Germinal center (tissue), 1 donor: Measurements from ENCODE around the gene UBXN7.
"Not testable (repeated sequence)": the region's sequence is repeated elsewhere in the genome, so short reads cannot be mapped to it uniquely, and the experiment has no call there.

ENCODE experiments used
- DNase-seq: peaks from one replicate; pipeline ENCODE4 v3.0.0; 2012; ENCODE audit warnings: mixed read lengths, low spot score

UBXN7 gene

DNA sequence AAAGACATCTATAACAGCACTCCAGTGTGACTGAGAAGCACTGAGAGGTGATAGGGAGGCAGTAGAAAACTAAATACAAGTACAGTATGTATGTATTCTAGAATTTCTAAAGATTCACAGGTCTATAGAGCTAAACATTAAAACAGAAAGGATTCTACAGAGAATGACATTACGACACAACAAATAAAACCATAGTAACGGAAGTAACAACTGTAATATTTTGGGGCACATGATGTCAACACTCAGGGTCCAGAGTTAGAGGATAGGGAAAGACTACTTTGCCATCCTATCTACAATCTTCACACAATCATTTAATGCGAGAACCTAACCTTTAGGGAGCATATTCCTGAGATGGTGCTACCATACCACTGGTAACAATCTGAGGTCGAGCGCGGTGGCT lies 13.6 kb downstream of the UBXN7 start:
- no peak for DNase-seq

GRCh38 chr3:196414469-196414868 lies 17.8 kb downstream of the UBXN7 start:
- no peak for DNase-seq

DNA sequence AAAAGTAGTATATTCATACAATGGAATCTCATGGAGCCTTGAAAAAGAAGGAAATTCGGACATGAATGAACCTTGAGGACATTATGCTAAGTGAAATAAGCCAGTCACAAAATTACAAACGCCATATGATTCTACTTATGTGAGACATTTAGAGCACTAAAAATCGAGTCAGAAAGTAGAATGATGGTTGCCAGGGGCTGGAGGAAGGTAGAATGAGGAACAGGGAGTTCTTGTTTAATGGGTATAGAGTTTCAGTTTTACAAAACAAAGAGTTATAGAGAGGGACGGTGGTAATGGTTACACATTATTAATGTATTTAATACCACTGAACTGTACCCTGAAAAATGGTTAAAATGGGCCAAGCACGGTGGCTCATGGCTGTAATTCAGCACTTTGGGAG lies 19.5 kb downstream of the UBXN7 start:
- no peak for DNase-seq

- DNase-seq: no peak
Observed at GRCh38 chr3:196409409-196409808, 22.8 kb downstream of the UBXN7 start.

DNA sequence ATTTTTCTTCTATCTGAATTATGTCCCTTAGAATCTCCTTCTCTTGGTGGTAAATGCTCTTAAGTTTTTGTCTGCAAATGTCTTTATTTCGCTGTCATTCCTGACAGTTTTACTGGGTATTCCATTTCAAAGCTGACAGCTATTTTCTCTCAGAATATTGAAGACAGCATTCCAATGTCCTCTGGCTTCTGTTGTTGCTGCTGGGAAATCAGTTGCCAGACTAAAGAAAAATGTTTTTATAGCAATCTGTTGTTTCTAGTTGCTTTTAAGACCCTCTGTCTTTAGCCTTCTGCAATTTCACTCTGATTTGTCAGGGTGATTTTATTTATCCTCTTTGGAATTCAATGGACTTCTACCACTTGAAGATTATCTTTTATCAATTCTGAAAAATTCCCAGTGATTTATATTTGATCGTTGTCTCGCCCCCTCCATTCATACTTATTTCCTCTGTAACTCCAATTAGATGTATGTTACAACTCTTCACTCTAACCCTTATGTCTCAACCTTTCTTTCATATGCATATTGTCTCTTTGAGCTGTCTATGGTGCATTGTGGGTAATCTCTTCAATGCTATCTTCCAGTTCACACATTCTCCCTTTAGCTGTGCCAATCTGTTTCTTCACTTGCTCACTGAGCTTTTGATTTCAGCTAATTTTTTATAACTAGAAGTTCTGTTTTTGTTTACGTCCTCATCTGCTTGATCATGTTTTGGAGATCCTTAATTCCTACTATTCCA lies 23.5 kb downstream of the UBXN7 start:
- DNase-seq: no peak

DNA sequence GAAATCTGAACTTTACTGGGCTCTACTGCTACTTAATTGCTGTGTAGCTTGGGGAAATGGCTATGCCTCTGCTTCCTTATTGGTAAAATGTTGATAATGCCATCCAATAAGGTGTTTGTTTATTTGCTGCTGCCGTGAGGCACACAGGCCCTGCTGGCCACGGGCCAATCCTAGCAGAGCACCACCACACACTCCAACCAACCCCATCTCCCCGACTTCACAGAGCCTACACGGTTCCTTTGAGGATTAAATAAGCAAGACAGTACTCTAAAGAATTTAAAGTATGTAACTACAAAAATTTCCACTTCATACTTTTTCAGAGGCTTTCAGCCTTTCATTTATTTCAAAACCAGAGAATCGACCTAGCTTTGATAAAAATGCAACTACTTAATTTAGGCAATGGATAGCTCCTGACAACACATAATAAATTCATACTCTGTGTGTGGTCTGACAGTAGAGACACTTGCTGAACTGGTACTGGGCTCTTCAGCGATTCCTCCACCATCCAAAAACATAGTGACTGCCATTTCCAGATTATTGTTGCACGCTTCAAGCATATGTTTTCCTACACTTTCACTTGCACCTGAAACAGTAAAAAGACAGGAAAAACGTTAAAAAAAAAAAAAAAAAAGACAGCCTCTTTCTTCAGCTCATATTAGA lies 25.3 kb downstream of the UBXN7 start:
- no peak for DNase-seq

GRCh38 chr3:196400331-196400730 lies 31.9 kb downstream of the UBXN7 start:
- no peak for DNase-seq

- DNase-seq: no peak
Observed at GRCh38 chr3:196399485-196399945, 32.7 kb downstream of the UBXN7 start.

- DNase-seq: no peak
Observed at GRCh38 chr3:196398782-196399181, 33.4 kb downstream of the UBXN7 start.

- DNase-seq: no peak
Observed at GRCh38 chr3:196397941-196398340, 34.3 kb downstream of the UBXN7 start.

- DNase-seq: no peak
Observed at GRCh38 chr3:196390116-196390515, 42.1 kb downstream of the UBXN7 start.

DNA sequence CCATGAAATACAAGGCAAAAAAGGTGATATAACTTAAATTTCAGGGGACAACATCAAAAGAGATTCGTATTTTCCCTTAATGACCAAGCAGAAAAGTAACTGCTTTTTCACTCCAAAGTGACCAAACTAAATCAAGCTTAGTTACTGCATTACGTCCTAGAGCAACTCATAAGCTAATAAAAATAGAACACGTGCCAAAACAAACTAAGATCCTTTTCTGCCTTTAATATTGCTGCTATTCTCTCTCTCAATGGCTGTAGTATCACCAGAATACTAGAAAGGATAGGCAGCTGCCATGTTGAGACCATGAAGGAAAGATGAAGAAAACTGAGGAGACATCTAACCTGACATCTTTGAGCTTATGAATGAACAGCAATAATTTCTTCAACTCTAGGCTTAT lies 43.3 kb downstream of the UBXN7 start:
- DNase-seq: no peak

GRCh38 chr3:196387941-196388340 lies 44.3 kb downstream of the UBXN7 start:
- DNase-seq: not testable (repeated sequence)

GRCh38 chr3:196386797-196387196 lies 45.4 kb downstream of the UBXN7 start:
- DNase-seq: not testable (repeated sequence)

GRCh38 chr3:196386034-196386433 lies 46.2 kb downstream of the UBXN7 start:
- DNase-seq: not testable (repeated sequence)

GRCh38 chr3:196385446-196385845 lies 46.8 kb downstream of the UBXN7 start:
- not testable (repeated sequence) for DNase-seq

GRCh38 chr3:196378146-196378841 lies 53.9 kb downstream of the UBXN7 start:
- DNase-seq: no peak

GRCh38 chr3:196377321-196377720 lies 54.9 kb downstream of the UBXN7 start:
- no peak for DNase-seq

GRCh38 chr3:196365736-196366135 lies 66.5 kb downstream of the UBXN7 start:
- DNase-seq: no peak

DNA sequence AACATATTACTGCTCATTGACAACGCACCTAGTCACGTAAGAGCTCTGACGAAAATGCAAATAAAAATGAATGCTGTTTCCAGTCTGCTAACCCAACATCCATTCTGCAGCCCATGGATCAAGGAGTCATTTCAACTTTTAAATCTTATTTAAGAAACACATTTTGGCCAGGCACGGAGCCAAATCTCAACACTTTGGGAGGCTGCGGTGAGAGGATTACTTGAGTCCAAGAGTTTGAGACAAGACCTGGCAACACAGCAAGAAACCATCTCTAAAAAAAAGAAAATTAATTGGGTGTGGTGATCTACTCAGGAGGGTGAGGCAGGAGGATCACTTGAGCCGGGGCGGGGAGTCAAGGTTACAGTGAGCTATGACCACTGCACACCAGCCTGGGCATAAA lies 71.6 kb downstream of the UBXN7 start:
- DNase-seq: no peak

DNA sequence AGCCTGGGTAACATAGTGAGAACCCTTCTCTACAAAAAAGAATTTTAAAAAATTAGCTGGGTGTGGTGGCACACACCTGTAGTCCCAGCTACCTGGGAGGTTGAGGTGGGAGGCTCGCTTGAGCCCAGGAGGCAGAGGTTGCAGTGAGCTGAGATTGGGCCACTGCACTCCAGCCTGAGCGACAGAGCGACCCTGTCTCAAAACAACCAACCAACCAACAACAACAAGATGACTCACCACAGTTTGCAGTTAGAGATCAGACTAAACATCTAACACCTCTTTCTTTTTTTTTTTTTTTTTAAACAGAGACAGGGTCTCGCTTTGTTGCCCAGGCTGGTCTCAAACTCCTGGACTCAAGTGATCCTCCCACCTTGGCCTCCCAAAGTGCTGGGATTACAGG lies 73.7 kb downstream of the UBXN7 start:
- DNase-seq: not testable (repeated sequence)

DNA sequence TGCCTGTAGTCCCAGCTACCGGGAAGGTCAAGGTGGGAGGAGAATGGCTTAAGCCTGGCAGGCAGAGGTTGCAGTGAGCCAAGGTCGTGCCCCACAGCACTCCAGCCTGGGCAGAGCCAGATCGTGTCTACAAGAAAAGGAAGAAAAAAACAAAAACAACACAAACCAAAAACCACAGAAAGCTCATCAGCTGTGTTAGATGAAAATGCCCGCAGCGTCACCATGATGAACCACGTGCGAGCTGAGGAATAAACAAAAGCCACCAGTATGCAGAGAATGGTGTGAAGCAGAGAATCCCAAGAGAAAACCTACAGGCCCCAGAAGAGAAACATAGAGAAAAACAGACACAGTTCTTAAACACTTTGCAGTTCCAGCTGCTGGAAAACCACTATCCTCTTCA lies 74.3 kb downstream of the UBXN7 start:
- no peak for DNase-seq

DNA sequence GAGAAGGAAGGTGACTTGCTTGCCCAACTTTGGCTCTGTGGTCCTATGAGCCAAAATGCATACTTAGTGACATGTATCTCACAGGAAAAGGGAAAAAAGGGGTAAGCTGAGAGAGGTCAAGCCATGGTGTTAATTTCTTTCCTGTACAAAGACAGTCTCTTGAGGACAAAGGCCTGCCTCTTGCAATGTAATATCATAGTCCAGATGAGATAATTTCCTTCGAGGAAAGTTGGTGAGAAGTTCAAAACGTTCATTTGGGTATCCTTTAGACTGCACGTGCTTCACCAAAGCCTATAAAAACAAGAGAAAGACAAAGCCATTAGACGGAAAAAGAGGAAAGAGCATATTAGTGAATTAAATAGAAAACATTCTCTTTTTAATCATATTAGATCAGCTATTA lies 75.7 kb downstream of the UBXN7 start:
- DNase-seq: no peak
